Upper lobe of left lung (tissue), 4 donors: Measurements from ENCODE around the gene UGCG.

Experiments used
- CTCF ChIP-seq, 6 experiments: fragments of 450-650 bp in 4 of 6; fragments of 200-600 bp in 2 of 6; sonication (generic) in 2 of 6; IDR thresholded peaks; one replicate each; pipeline ENCODE4 v1.5.1; 2016 to 2019; ENCODE audit warnings: antibody characterized with exemption in 6 of 6
- EP300 ChIP-seq, 4 donors: sonication (generic); formaldehyde crosslinking; IDR thresholded peaks; one replicate each; pipeline ENCODE4 v1.5.1; 2017; ENCODE audit warnings: antibody characterized with exemption in 4 of 4, control low read depth in 2 of 4
- POLR2AphosphoS5 ChIP-seq, 2 donors: sonication (generic); formaldehyde crosslinking; IDR thresholded peaks; one replicate each; pipeline ENCODE4 v1.5.1; 2017; ENCODE audit warnings: antibody characterized with exemption in 2 of 2

- TF ChIP-seq CTCF (IDR thresholded peaks at IDR 0.05) (no peak), EP300 (IDR thresholded peaks at IDR 0.05) (no peak), POLR2AphosphoS5 (IDR thresholded peaks at IDR 0.05) (no peak)
Measured at GRCh38 chr9:111914749-111915424, 18.3 kb downstream of the UGCG start.
